Epithelial cell of proximal tubule (primary cell): ENCODE data around the gene OR51I1. TPM values are rescaled to one million over a fixed set of nuclear protein-coding genes. Genes with fewer than 3 reads are reported as not detected.

Experiments
- DNase-seq: peaks from one replicate; pipeline ENCODE4 v3.0.0-alpha.2; 2011; ENCODE audit warnings: low read depth
- H3K4me3 ChIP-seq: 2 replicates; pipeline ENCODE4 v1.5.1; 2011; ENCODE audit warnings: low read depth, mild to moderate bottlenecking, low read length
- CTCF ChIP-seq: conservative IDR thresholded peaks from 2 replicates; pipeline ENCODE4 v1.5.1; 2012; ENCODE audit warnings: low read depth, mild to moderate bottlenecking, low read length
- total RNA-seq: library from RNA; depleted of rRNA; stranded (reverse); fragments of >200 nt; gene quantifications from 2 replicates; pipeline ENCODE4 v1.2.3, GENCODE V29; 2015

OR51I1 gene
- total RNA-seq, 1 donor from 2014 or later: not detected

- DNase-seq: no peak
- no peak for TF ChIP-seq CTCF
- no peak overlapping the region for H3K4me3 ChIP-seq
Observed at GRCh38 chr11:5443835-5444393, 2.6 kb upstream of the OR51I1 start.

- TF ChIP-seq CTCF: no peak
Observed at GRCh38 chr11:5423131-5423530, 18.2 kb downstream of the OR51I1 start.

GRCh38 chr11:5421811-5422210 lies 19.5 kb downstream of the OR51I1 start, which contains the start of gene OR51Q1:
Gene OR51Q1 (plus strand): TSS chr11:5422111. CDS start chr11:5422201, 90 bp downstream.
- no peak for TF ChIP-seq CTCF
- H3K4me3 ChIP-seq: no peak within 1 kb of the TSS
- no peak for DNase-seq

More at GRCh38 chr11:5423131-5423530, 18.2 kb downstream of the OR51I1 start:
- DNase-seq: no peak
- H3K4me3 ChIP-seq: no peak overlapping the region

GRCh38 chr11:5420993-5421392 lies 20.3 kb downstream of the OR51I1 start:
- no peak overlapping the region for H3K4me3 ChIP-seq
- no peak for TF ChIP-seq CTCF
- DNase-seq: no peak

GRCh38 chr11:5405173-5405572 lies 36.1 kb downstream of the OR51I1 start:
- no peak for DNase-seq
- H3K4me3 ChIP-seq: no peak overlapping the region
- no peak for TF ChIP-seq CTCF

- no peak for TF ChIP-seq CTCF
- H3K4me3 ChIP-seq: no peak overlapping the region
- no peak for DNase-seq
Observed at GRCh38 chr11:5398936-5399335, 42.4 kb downstream of the OR51I1 start.

GRCh38 chr11:5394091-5394490 lies 47.2 kb downstream of the OR51I1 start:
- no peak for DNase-seq
- H3K4me3 ChIP-seq: no peak overlapping the region
- no peak for TF ChIP-seq CTCF
